ENCODE results near the gene LGI2.

The LGI2 gene

GRCh38 chr4:24968278-24968677, 62.5 kb downstream of the LGI2 start:
- DNase-seq (ENCODE audit: low read depth in 2 of 3, low spot score in 2 of 3) = no peak

- DNase-seq (ENCODE audit: low read depth in 2 of 3, low spot score in 2 of 3) = no peak
Measured at GRCh38 chr4:24967346-24967745, 63.4 kb downstream of the LGI2 start.

- no peak for DNase-seq (ENCODE audit: low read depth in 2 of 3, low spot score in 2 of 3)
Measured at GRCh38 chr4:24966076-24966475, 64.7 kb downstream of the LGI2 start.

- no peak for DNase-seq (ENCODE audit: low read depth in 2 of 3, low spot score in 2 of 3)
Measured at GRCh38 chr4:24965627-24966026, 65.1 kb downstream of the LGI2 start.

- DNase-seq (ENCODE audit: low read depth in 2 of 3, low spot score in 2 of 3) = no peak
Measured at GRCh38 chr4:24963277-24963676, 67.5 kb downstream of the LGI2 start.

GRCh38 chr4:24957886-24958285, 72.9 kb downstream of the LGI2 start:
- DNase-seq (ENCODE audit: low read depth in 2 of 3, low spot score in 2 of 3) = no peak

- no peak for DNase-seq (ENCODE audit: low read depth in 2 of 3, low spot score in 2 of 3)
Measured at GRCh38 chr4:24956763-24957162, 74.0 kb downstream of the LGI2 start.

GRCh38 chr4:24956091-24956490, 74.7 kb downstream of the LGI2 start:
- no peak for DNase-seq (ENCODE audit: low read depth in 2 of 3, low spot score in 2 of 3)

GRCh38 chr4:24952667-24953066, 78.1 kb downstream of the LGI2 start:
- DNase-seq (ENCODE audit: low read depth in 2 of 3, low spot score in 2 of 3) = no peak

- DNase-seq (ENCODE audit: low read depth in 2 of 3, low spot score in 2 of 3) = no peak
Measured at GRCh38 chr4:24949970-24950369, 80.8 kb downstream of the LGI2 start.

Measured in activated CD8-positive, alpha-beta memory T cell treated with anti-CD3 and anti-CD28 coated beads for 48 hours (primary cell).